ENCODE measurements around the gene CAB39.

CAB39 gene

GRCh38 chr2:230713331-230714135, 891 bp downstream of the CAB39 start:
- Histone ChIP-seq H3K4me3 (ENCODE audit: low read depth in 1 of 2, low read length in 2 of 2) (peak overlapping the region; percentile 66 to 87), H3K9me3 (ENCODE audit: insufficient read depth, low read length, severe bottlenecking) (no peaks in the 10 kb centered on the region), H2AFZ (ENCODE audit: low read depth, low read length) (peak overlapping the region; percentile 62), H3K79me2 (ENCODE audit: insufficient read depth, low read length) (peaks cover 58% of the 10 kb centered on the region), H4K20me1 (ENCODE audit: insufficient read depth, low read length) (peaks cover 44% of the 10 kb centered on the region), H3K4me2 (ENCODE audit: insufficient read depth, low read length) (peak overlapping the region; percentile 84), H3K36me3 (ENCODE audit: insufficient read depth, low read length) (peaks cover 9% of the 10 kb centered on the region), H3K27ac (ENCODE audit: low read length) (peak overlapping the region; percentile 68), H3K4me1 (ENCODE audit: insufficient read depth, low read length) (peaks cover 46% of the 10 kb centered on the region), H3K27me3 (ENCODE audit: insufficient read depth, low read length, poor library complexity) (no peaks in the 10 kb centered on the region), H3K9ac (ENCODE audit: low read depth, low read length) (peak overlapping the region; percentile 87)
- no peak for TF ChIP-seq EZH2 (IDR thresholded peaks at IDR 0.05; ENCODE audit: borderline replicate concordance, low read depth, low read length, severe bottlenecking)
- no peak for TF ChIP-seq CTCF (IDR thresholded peaks at IDR 0.05; ENCODE audit: borderline replicate concordance, extremely low read depth, low read length, poor library complexity, severe bottlenecking)
- ATAC-seq (ENCODE audit: insufficient read depth, low read depth): peak; percentile 23
- peak; percentile 46 for DNase-seq

- Histone ChIP-seq H3K36me3 (ENCODE audit: insufficient read depth, low read length) (peaks cover 9% of the 10 kb centered on the region), H4K20me1 (ENCODE audit: insufficient read depth, low read length) (peaks cover 50% of the 10 kb centered on the region), H3K9ac (ENCODE audit: low read depth, low read length) (peak overlapping the region; percentile 87), H3K4me3 (ENCODE audit: low read depth in 1 of 2, low read length in 2 of 2) (peak overlapping the region; percentile 66 to 87; a peak in 3 of 4 replicates), H3K27ac (ENCODE audit: low read length) (peak overlapping the region; percentile 68), H2AFZ (ENCODE audit: low read depth, low read length) (peak overlapping the region; percentile 62), H3K27me3 (ENCODE audit: insufficient read depth, low read length, poor library complexity) (no peaks in the 10 kb centered on the region), H3K9me3 (ENCODE audit: insufficient read depth, low read length, severe bottlenecking) (no peaks in the 10 kb centered on the region), H3K79me2 (ENCODE audit: insufficient read depth, low read length) (peaks cover 63% of the 10 kb centered on the region), H3K4me1 (ENCODE audit: insufficient read depth, low read length) (peaks cover 48% of the 10 kb centered on the region), H3K4me2 (ENCODE audit: insufficient read depth, low read length) (peak overlapping the region; percentile 84)
- ATAC-seq (ENCODE audit: insufficient read depth, low read depth): peak; percentile 41
- TF ChIP-seq CTCF (IDR thresholded peaks at IDR 0.05; ENCODE audit: borderline replicate concordance, extremely low read depth, low read length, poor library complexity, severe bottlenecking): no peak
- peak; percentile 41 for DNase-seq
Measured at GRCh38 chr2:230714136-230714480, 1.5 kb downstream of the CAB39 start.

GRCh38 chr2:230715201-230715600, 2.6 kb downstream of the CAB39 start:
- H2AFZ ChIP-seq (ENCODE audit: low read depth, low read length): no peak overlapping the region
- peak overlapping the region in 1 of 2 experiments; percentile 29; a peak in 2 of 4 replicates for H3K4me3 ChIP-seq (ENCODE audit: low read depth in 1 of 2, low read length in 2 of 2)
- H3K79me2 ChIP-seq (ENCODE audit: insufficient read depth, low read length): peaks cover 74% of the 10 kb centered on the region
- no peaks in the 10 kb centered on the region for H3K9me3 ChIP-seq (ENCODE audit: insufficient read depth, low read length, severe bottlenecking)
- H3K4me1 ChIP-seq (ENCODE audit: insufficient read depth, low read length): peaks cover 50% of the 10 kb centered on the region
- H3K4me2 ChIP-seq (ENCODE audit: insufficient read depth, low read length): peak overlapping the region; percentile 84
- peaks cover 12% of the 10 kb centered on the region for H3K36me3 ChIP-seq (ENCODE audit: insufficient read depth, low read length)
- TF ChIP-seq CTCF (IDR thresholded peaks at IDR 0.05; ENCODE audit: borderline replicate concordance, extremely low read depth, low read length, poor library complexity, severe bottlenecking) (no peak), EZH2 (IDR thresholded peaks at IDR 0.05; ENCODE audit: borderline replicate concordance, low read depth, low read length, severe bottlenecking) (no peak)
- no peak overlapping the region for H3K27ac ChIP-seq (ENCODE audit: low read length)
- DNase-seq (no peak), ATAC-seq (ENCODE audit: insufficient read depth, low read depth) (no peak)
- H3K9ac ChIP-seq (ENCODE audit: low read depth, low read length): peak overlapping the region; percentile 87; the same call in 1 of the 2 replicates
- H3K27me3 ChIP-seq (ENCODE audit: insufficient read depth, low read length, poor library complexity): no peaks in the 10 kb centered on the region
- H4K20me1 ChIP-seq (ENCODE audit: insufficient read depth, low read length): peaks cover 60% of the 10 kb centered on the region
